GM19025 (cell line): ENCODE results near the gene AMBRA1.

Experiments
- ATAC-seq: cut with Tn5 transposase; IDR thresholded peaks from one replicate; pipeline ENCODE4 v1.9.1; 2021; ENCODE audit warnings: mild to moderate bottlenecking, low read depth, moderate library complexity; ENCODE audit not compliant: unreplicated experiment

Gene AMBRA1

DNA sequence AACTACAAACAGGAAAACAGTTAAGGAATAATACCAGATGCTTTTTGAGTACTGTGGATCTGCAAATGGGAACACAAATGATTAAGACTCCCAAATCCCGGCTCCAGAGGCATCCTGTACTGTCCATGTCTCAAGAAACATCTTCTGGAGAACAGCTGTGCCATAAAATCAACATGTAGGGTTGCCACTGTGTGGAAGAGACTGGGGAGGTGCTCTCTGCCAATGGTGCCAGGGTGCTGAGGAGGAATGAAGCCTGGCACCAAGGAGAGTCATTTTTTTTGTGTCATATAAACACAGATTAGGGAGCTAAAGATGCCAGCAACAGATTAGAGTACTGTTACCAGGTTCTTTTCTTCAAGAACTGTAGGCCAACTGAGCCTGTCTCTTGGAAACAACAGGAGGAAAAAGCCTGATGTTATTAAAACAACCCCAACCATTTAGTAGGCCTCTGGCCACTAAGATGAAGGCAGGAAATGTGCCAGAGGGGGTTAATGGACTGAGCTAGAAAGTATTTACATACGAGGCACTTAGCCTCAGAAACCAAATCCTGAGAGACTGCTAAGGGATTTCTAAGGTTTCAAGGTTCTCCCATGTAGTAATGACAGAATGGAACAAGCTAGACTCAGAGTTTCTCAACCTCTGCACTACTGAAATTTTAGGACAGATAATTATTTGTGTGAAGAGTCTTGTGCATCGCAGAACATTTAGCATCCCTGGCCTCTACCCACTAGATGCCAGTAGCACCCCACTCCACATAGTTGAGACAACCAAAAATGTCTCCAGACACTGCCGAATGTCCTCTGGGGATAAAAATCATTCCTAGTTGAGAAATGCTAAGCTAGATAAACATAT is 147.7 kb downstream of the AMBRA1 start:
- ATAC-seq: no peak

DNA sequence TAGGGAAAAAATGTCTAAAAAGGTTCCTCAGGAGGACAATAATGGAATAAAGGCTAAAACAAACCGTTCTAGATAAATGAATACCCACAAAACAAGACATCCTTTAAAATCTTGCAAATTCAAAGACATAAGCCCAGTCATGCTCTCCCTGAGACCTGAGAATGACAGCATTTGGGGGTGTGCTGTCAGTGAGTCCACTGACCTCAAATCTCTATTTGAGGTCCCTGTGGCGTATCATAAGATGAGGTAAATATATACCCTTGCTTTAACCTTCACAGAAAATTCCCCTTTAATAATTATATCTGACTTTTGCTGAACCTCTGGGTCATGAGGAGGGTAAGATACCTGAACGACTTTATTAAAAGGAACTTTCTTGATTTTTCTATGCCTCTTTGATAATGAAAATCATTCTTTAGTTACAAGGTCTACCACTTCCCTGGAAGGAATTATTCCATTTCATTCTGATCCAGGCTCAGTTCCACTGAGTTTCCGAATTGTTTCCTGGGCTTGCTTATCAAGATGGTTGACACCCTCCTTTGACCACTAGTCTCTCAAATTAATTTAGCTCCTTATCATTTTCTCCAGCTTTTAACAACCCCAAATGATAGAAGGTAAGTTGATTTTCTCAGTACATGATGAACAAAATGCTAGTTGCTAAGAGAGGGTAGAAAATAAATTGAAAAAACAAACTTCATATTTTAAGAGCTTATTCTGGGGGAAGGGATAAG is 148.5 kb downstream of the AMBRA1 start:
- ATAC-seq: no peak

DNA sequence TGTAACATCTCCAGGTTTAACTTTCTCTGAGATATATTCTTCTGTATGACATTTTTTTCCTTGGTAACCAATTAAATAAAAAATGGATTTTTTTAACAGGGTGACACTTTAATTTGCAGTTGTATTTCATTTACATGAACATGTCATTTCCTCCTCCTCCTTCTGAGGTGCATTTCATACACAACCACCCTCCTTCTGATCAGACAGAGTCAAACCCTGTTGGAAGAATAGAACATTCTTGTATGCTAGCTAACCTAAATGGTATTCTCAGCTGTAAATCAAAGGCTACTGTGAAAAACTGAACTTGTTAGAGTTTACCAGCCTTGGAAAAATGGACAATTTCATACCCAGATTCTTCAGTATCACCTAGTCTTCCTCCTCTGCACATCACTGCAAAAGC is 149.5 kb downstream of the AMBRA1 start:
- no peak for ATAC-seq

DNA sequence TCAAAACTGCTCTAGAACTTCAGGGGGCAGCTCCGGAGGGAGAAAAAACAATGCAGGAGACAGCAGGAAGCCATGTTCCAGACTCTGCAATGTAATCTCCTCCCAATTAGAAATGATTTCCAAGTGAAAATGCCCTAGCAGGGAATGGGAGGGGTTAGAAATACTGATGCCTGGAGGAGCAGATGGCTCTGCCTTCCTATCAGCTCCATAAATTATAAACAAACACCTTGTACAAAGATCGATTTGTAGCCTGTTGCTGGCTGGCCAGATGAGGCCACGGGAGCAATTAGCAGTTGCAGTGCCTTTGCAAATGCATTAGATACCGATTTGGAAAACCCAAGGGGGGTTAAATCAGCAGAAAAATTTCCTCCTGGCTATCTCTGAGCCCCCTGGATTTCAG is 155.6 kb downstream of the AMBRA1 start:
- ATAC-seq: no peak

DNA sequence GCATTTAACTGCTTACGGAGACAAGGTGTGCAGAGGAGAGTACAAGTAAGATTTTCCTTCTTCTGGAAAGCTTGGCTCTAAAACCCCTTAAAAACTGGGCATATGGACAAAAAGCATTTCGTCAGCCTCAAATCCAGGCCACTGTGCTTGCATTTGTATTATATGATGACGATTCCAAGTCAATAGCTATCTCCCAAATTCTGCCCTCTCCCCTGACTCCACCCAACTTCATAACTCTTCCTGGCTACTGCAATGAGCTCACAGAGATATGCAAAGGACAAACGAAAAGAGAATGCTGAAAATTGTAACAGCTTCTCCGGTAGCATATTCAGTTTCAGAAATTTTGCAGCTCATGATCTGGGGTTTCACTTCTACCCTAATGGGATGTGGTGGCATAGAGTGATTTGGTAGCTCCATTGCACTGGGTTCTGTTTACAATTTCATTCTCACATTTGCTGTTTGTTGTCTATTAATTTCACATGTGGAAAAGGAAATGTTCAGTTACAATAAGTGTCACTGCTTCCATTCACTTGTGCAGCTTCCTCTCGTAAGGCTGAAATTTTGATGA is 156.6 kb downstream of the AMBRA1 start:
- ATAC-seq: no peak

DNA sequence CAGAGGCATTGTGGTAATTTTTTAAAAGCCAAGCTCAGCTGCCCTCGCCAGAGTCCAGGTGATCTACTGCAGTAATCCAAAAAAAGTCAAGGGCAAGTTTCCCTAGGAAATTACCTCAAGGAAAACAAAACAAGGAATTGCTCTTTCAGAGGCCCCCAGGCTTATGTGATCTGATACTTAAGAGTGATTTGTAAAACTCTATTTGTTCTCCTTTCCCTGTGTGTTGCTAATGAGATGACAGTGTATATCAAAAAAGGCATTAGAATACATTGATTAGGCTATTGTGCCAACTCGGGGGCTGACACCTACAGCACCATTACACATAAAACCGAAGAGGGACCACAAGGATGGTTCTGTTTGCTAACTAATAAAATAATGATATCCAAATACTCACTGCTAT is 157.7 kb downstream of the AMBRA1 start:
- no peak for ATAC-seq

DNA sequence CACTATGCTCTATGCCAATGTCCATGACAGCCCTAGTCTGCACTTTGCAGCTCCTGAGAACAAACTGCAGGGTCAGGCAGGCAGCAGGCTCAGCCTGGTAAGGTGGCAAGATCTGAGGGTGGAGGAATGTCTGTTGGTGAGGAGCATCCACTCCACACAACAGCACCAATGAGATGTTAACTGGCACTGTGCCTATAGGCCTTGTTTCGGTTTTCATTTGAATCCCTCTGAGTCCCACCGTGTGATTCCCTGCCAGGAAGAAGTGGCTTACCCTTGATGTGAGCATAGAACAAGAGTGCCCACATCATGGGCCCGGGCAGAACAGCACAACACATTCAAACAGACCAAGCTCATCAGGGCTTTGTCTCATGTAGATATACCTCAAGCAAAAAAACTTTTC is 158.1 kb downstream of the AMBRA1 start:
- no peak for ATAC-seq

DNA sequence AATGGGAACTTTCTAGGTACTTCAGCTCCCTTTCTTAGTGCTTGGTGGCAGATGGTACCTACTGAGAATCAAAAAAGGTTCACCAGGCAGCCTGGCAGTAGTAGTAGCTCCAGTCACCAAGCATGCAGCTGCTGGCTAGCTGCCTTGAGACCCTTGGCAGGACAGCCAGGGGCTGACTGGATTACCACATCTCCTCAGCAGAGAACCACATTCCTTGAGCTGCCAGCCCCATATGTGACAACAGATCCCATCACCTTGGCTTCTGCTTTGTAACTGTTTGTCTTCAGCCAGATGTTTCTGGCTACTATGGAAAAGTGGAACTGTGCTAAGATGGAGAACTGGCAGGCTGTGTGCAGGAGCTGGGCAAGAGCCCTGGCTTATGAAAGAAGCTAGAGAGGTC is 162.6 kb downstream of the AMBRA1 start:
- ATAC-seq: no peak

DNA sequence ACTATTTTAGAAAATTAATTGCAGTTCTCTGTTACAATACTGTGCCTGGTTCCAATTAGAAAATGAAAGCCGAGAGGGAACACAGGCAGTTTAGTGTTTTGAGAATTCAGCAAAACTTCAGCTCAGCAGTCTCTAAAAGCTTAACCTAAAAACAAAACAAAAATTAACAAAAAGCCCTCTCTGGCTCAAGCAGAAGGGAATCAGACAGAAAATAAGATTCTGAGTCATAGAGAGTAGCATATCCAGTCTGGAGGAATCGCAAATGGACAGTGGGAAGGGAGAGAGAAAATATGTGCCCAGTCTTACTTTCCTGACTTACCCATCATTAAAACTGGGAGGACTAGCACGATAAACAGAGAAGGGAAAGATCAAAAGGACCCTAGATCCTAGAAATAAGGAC is 164.1 kb downstream of the AMBRA1 start:
- ATAC-seq: no peak

DNA sequence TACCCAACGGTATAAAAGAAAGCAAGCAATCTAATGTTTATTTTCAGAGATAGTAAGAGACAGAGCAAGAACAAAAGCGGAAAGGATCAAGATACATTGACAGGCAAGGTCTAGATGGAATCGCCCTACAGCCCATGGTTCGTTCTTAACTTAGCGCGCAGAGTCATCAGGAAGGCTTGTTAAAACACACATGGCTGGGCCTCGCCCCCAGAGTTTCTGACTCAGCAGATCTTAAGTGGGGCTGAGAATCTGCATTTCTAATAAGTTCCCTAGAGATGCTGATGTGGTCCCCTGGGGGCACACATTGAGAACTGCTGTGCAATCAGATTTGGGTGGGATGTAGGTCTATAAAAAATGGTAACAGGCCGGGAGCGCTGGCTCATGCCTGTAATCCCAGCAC is 166.5 kb downstream of the AMBRA1 start:
- no peak for ATAC-seq

DNA sequence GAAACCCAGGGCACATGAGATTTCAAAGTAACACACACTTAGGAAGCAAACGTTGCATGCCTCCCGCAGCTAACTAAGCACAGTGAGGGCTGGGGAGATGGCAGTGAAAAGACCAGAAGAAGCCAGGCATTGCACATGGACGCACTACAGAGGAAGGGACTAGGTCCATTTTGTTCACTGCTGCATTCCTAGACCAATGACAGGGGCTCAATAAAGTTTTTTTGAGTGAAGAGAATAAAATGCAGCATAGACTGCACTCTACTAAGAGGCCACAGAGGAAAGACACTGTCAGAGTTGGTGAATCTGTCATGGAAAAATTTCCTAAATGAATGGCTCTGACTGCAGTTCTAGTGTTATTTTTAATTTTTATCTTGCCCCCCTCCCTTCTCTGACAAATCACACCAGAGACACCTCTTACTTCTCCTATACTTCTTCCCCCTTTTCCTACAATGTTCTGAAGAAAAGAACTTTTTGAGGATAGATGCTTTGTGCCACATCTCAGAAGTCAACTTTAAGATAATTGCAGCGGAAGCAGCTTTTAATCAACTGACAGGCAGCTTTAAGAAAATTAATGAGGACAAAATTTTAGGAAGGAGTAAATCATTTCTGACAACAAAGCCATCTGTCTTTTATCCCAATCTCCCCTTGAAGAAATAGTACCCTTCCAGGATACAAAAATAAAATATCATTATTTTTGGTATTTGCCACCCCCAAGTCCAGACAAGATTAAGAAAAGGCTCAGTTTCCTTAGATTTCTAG is 167.4 kb downstream of the AMBRA1 start:
- no peak for ATAC-seq

DNA sequence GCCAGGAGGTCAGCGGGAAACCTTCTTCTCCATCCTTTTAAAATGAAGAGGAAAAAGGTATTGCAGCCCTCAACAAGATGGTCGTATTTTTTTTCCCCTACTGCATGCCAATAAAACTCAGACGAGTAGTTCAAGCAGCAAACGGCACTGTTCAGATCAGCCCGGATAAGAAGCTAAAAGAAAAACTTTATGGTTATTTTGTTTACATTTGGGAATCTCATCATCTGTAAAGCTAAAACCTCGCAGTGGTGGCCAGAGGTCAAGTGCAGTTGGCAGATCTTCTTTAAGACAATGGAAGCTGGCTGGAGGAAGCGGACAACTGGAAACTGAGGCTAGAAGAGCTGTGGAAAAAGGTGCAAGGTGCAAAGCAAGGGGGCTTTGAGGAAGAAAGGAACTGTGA is 171.2 kb downstream of the AMBRA1 start:
- no peak for ATAC-seq

DNA sequence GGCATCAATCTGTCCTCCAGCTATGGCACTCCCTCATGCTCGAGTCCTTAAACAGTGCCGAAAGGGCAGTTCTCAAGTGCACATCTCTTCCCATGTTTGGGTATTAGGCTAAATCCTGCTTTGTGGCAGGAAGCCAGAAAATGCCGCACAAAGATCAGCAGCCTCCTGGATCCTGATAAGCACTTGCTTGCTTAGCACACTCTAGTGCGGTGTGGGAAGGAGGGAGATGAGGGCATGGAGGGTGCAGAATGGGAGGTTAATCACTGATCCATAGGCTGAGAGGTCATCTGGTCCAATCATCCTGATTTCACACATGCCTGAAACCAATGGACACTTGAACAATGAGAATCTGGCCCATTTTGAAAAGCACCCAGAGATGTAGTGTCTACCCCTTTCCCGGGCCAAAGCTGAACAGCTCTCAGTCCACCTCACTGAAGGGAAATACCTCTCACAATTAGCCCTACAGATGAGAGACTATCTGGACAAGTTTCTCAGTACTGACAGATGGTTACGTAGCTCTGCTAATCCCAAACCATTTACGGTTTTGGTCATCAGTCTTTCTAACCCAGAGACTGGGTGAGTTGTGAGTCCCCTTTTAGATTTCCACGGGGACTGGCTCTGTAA is 172.5 kb downstream of the AMBRA1 start:
- no peak for ATAC-seq

DNA sequence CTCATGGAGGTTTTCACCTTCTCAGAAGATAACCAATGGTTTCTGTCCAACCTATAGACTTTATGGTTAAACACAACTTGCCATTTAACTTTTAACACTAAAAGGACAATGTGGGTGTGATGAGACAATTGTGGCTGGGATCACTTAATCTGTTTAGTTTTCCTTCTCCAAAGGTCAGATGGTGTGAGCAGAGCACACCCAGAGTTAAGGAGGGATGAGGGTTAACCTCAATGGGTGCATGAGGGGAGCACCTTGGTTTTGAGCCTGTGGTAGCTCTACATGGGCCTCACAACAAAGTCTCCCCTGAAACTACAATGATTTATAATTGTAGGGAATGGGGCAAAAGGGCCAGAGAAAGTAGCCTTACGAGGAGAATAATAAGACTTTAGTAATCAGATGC is 173.3 kb downstream of the AMBRA1 start:
- ATAC-seq: no peak

DNA sequence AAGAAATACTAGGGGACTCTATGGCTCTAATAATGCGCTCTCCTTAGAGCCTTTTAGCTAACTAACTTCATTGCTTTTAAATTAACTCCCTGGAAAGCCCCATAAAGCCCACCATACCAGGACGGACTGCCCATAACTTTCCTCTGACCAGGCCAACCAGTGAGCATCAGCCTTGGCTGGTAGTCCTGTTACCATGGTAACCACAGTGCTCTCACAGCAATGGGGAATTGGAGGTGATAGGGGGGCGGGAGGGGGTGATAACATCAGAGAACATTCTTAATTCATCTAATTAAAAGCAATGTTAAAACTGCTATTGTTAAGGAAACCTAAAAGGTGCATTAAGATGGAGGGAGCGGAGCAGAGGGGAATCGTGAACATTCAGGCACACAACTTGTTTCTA is 175.1 kb downstream of the AMBRA1 start:
- no peak for ATAC-seq

DNA sequence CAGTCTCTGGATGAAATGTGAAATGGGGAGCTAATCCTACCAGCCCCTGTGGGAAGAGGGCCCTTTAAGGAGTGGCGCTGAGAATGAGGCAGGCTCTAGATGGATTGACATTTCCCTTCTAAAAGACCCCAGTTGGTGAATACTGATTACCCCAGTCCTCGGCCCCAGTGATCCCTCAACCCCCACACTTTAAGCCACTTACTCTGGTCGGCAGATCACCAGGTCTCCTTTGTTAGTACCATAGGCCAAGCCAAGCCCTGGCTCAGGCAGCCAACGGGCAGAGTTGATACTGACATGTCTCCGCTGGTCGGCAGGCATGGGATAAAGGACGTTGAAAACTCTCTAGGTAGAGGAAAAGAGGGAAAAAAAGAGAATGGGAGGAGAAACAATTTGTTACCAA is 176.1 kb downstream of the AMBRA1 start:
- no peak for ATAC-seq

DNA sequence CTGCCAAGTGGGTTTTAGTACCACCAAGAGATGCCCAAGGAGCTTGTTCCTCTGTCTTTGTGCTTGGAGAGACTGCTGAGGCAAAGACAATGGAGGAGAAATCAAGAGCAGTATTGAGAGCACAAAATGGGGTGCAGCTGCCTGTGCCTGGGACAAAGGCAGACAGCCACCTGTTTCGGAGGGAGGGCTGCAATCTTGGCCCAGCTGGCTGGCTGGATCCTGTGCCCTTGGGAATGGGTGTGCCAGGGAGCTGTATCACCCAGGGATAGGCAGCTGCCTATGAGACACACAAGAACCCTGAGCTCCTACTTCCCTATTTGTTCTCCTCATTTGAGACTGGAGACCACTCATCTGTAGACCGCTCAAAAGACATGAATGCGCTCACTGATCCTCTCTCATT is 178.9 kb downstream of the AMBRA1 start:
- ATAC-seq: no peak

DNA sequence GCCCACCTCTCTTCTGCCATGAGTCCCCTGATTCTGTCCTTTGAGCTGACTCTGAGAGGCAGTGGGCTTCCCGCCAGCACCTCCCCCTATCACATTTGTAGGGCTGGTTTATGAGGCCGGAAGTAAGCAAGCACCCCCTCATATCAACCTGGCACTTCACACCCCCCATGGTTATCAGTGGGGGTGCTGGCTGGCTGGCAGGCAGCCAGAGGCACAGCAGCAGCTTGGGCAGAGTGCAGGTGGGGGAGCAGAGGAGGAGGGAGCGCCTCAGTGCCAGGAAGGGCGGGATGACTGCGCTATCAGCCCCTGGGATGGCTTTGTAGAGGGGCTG is 179.4 kb downstream of the AMBRA1 start:
- no peak for ATAC-seq

DNA sequence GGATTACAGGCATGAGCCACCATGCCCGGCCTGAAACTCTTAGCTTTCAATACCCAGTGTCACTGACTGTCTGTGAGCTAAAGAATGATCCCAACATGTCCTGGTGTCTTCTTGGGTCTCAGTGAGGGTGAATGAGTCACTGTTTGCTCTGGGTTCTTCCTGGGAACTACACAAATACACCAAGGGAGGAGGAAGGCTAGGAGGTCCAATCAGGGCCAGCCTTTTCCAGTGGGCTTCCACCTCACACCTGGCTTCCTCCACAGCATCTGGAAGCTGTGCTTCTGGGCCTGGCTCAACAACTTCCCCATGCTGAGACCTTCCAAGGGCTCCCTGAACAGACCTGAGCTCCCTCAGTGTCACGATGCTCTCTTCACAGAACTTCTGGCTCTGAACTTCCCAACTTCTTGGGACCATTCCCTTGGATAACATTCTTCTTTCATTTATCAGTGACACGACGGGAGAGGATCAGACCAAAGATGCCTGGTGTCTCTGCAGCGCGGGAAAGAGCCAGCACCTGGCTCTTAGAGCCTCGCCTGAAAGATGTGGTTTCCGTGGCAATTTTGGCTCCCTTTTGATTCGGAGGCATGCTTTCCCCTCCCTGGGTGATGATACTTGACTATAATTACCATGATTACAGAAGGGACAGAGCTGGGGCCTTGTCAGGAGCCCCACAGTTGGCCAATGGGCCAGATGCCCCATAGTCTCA is 179.9 kb downstream of the AMBRA1 start:
- ATAC-seq: no peak

DNA sequence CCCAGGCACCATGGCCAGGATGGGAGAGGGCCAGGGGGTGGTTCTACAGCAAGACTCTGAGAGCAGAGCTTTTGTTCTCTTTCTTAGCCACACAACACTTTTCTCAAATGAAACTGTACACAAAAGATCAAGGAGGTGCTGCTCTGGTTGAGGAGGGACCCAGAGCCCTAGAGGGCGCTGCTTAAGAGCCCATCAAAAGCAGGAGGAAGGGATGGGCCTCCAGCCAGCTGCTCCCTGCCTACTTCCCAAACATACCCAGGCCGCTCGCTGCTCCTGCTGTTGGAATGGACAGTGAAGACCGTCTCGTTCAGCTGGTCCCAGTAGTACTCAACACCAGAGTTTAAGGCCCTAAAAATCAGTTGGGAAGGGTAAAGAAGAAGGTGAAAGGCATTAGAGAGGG is 183.8 kb downstream of the AMBRA1 start:
- ATAC-seq: no peak
